ENCODE measurements around the gene GSTA5. TPM values are rescaled to one million over a fixed set of nuclear protein-coding genes. Genes with fewer than 3 reads are reported as not detected.
"Not testable (repeated sequence)": the region's sequence is repeated elsewhere in the genome, so short reads cannot be mapped to it uniquely, and the experiment has no call there.

The GSTA5 gene
- total RNA-seq, 1 donor from 2014 or later, result not detected

- no peaks in the 10 kb centered on the region for H3K9me3 Mint-ChIP-seq
- H3K4me1 Mint-ChIP-seq (ENCODE audit: low read depth), result no peaks in the 10 kb centered on the region
- intact Hi-C loops (cut with micrococcal nuclease), result no loop called here
- H3K27me3 Mint-ChIP-seq (ENCODE audit: low read depth), result peaks cover 22% of the 10 kb centered on the region
- no peak overlapping the region for H3K4me3 Mint-ChIP-seq (ENCODE audit: low read depth)
- no peak for DNase-seq (ENCODE audit: low spot score)
- no peak overlapping the region for H3K27ac Mint-ChIP-seq
- no peaks in the 10 kb centered on the region for H3K36me3 Mint-ChIP-seq (ENCODE audit: low read depth)
These were observed 27.6 kb upstream of the GSTA5 start for GRCh38 chr6:52868240-52868639.

DNA sequence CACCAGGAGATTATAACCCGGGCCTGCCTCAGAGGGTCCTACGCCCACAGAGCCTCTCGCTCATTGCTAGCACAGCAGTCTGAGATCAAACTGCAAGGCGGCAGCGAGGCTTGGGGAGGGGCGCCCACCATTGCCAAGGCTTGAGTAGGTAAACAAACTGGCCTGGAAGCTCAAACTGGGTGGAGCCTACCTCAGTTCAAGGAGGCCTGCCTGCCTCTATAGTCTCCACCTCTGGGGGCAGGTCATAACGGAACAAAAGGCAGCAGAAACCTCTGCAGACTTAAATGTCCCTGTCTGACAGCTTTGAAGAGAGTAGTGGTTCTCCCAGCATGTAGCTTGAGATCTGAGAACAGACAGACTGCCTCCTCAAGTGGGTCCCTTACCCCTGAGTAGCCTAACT is 20.5 kb upstream of the GSTA5 start:
- DNase-seq (ENCODE audit: low spot score); H3K36me3 Mint-ChIP-seq (ENCODE audit: low read depth); H3K27ac Mint-ChIP-seq; H3K4me1 Mint-ChIP-seq (ENCODE audit: low read depth); H3K9me3 Mint-ChIP-seq; intact Hi-C loops (cut with micrococcal nuclease); H3K4me3 Mint-ChIP-seq (ENCODE audit: low read depth): not testable (repeated sequence)
- peaks cover 17% of the 10 kb centered on the region for H3K27me3 Mint-ChIP-seq (ENCODE audit: low read depth)

GRCh38 chr6:52858416-52858815 is 17.8 kb upstream of the GSTA5 start:
- intact Hi-C loops (cut with micrococcal nuclease), result no loop called here
- H3K27me3 Mint-ChIP-seq (ENCODE audit: low read depth), result peaks cover 31% of the 10 kb centered on the region
- no peaks in the 10 kb centered on the region for H3K4me1 Mint-ChIP-seq (ENCODE audit: low read depth)
- H3K27ac Mint-ChIP-seq, result no peak overlapping the region
- H3K4me3 Mint-ChIP-seq (ENCODE audit: low read depth), result no peak overlapping the region
- no peak for DNase-seq (ENCODE audit: low spot score)
- no peaks in the 10 kb centered on the region for H3K9me3 Mint-ChIP-seq
- no peaks in the 10 kb centered on the region for H3K36me3 Mint-ChIP-seq (ENCODE audit: low read depth)

GRCh38 chr6:52856137-52856536 is 15.5 kb upstream of the GSTA5 start:
- H3K4me1 Mint-ChIP-seq (ENCODE audit: low read depth); H3K36me3 Mint-ChIP-seq (ENCODE audit: low read depth); intact Hi-C loops (cut with micrococcal nuclease); H3K9me3 Mint-ChIP-seq; H3K4me3 Mint-ChIP-seq (ENCODE audit: low read depth); DNase-seq (ENCODE audit: low spot score); H3K27ac Mint-ChIP-seq: not testable (repeated sequence)
- H3K27me3 Mint-ChIP-seq (ENCODE audit: low read depth), result peaks cover 41% of the 10 kb centered on the region

DNA sequence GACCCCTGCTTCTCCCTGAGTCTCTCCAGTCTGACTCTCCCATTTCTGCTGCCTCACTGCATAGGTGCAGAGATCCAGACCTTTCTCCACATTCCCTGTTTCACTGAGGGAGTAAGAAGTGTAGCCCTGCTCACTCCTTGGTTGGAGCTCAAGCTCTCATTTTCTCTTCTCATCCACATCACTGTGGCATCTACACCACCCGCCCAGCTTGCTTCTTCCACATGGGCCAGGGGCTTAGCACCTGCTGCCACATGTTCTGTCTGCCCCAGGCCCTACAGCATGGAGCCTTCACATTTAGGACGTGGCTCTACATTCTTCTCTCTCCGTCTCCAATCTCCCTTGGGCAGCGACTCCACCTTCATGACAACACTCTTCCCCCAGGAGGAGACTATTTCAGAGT is 8.5 kb upstream of the GSTA5 start:
- Mint-ChIP-seq H3K4me3 (ENCODE audit: low read depth) (no peak overlapping the region), H3K36me3 (ENCODE audit: low read depth) (no peaks in the 10 kb centered on the region)

DNA sequence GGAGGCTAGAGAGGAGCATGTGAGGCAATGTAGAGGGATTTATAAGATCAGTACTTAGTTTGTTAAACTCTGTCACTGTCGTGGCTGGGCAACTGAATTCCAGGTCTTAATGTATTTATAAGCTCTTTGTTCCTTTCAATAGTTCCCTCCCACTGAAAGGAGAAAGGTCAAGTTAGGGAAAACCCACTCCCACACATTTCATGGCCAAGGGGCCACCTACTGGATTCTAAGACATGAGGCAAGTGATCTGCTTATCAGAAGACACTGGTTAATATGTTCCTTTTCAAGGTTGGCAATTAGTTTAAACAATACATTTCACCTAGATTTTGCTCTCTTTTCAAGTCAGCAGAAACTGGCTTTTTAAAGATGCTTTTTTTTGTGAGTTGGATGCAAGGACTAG is 5.4 kb upstream of the GSTA5 start:
- peaks cover 17% of the 10 kb centered on the region for H3K27me3 Mint-ChIP-seq (ENCODE audit: low read depth)
- H3K36me3 Mint-ChIP-seq (ENCODE audit: low read depth), result no peaks in the 10 kb centered on the region
- H3K9me3 Mint-ChIP-seq, result no peaks in the 10 kb centered on the region
- no peak overlapping the region for H3K27ac Mint-ChIP-seq
- no peak overlapping the region for H3K4me3 Mint-ChIP-seq (ENCODE audit: low read depth)
- intact Hi-C loops (cut with micrococcal nuclease), result no loop called here
- DNase-seq (ENCODE audit: low spot score), result no peak
- peaks cover 4% of the 10 kb centered on the region for H3K4me1 Mint-ChIP-seq (ENCODE audit: low read depth)

More for the DNA sequence above, 8.5 kb upstream of the GSTA5 start:
- H3K4me1 Mint-ChIP-seq (ENCODE audit: low read depth), result peaks cover 4% of the 10 kb centered on the region
- intact Hi-C loops (cut with micrococcal nuclease), result no loop called here
- DNase-seq (ENCODE audit: low spot score), result no peak
- no peaks in the 10 kb centered on the region for H3K9me3 Mint-ChIP-seq
- no peak overlapping the region for H3K27ac Mint-ChIP-seq
- peaks cover 23% of the 10 kb centered on the region for H3K27me3 Mint-ChIP-seq (ENCODE audit: low read depth)

- H3K4me1 Mint-ChIP-seq (ENCODE audit: low read depth), result peaks cover 4% of the 10 kb centered on the region
- no peak overlapping the region for H3K4me3 Mint-ChIP-seq (ENCODE audit: low read depth)
- no peaks in the 10 kb centered on the region for H3K9me3 Mint-ChIP-seq
- H3K27ac Mint-ChIP-seq, result no peak overlapping the region
- DNase-seq (ENCODE audit: low spot score), result no peak
- peaks cover 17% of the 10 kb centered on the region for H3K27me3 Mint-ChIP-seq (ENCODE audit: low read depth)
- H3K36me3 Mint-ChIP-seq (ENCODE audit: low read depth), result no peaks in the 10 kb centered on the region
- intact Hi-C loops (cut with micrococcal nuclease), result no loop called here
These were observed 3.0 kb upstream of the GSTA5 start for GRCh38 chr6:52843605-52844004.

DNA sequence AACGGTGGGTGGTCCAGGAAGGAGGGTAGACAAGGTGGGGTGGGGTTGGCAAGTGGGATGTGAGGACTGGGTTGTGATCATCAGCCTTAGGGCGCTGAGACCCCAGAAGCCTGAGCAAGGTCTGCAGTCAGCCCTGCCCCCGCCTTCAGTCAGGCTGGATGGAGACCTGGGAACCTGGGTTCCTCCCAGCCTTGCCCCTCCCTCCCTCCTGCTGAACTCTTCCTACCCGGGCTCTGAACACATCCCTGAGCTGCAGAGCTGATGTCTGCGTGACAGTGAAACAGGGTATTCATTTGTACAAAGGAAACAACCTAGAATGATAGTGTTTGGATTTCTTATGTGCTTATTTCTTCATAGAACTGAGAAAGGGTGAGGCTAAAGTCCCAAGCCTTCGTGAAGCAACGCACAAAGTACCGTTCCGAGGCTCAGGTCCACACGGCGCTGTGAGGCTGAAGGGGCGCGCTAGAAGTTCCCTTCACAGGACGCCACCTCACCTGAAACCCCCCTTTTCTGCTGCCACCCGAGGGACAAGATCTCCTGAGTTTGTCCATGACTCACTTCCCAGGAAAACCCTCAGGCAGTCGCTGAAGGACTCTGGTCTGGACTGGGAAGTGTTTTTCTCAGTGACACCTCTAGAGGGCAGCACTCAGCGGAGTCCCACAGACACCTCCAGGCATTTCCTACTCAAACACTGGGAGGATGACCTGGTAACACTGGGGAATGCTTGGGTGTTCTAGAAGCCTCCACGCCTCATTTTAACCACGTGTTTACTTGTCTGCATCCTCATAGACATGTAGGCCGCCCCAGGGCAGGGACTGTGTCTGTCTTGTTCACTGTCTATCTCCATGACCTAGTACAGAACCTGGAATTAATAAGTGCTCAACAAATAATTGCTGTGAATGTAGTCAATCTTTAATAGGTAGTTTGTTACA is 1.2 kb downstream of the GSTA5 start:
- Mint-ChIP-seq H3K4me3 (ENCODE audit: low read depth) (no peak overlapping the region), H3K9me3 (no peaks in the 10 kb centered on the region), H3K27ac (no peak overlapping the region), H3K4me1 (ENCODE audit: low read depth) (no peaks in the 10 kb centered on the region), H3K36me3 (ENCODE audit: low read depth) (no peaks in the 10 kb centered on the region), H3K27me3 (ENCODE audit: low read depth) (peaks cover 40% of the 10 kb centered on the region)
- intact Hi-C loops (cut with micrococcal nuclease), result loop anchor here (1.0 kb wide), 1 partner anchor 156 kb away; the partner anchor contains the start of gene GSTA4
- peak; percentile 22 for DNase-seq (ENCODE audit: low spot score)

DNA sequence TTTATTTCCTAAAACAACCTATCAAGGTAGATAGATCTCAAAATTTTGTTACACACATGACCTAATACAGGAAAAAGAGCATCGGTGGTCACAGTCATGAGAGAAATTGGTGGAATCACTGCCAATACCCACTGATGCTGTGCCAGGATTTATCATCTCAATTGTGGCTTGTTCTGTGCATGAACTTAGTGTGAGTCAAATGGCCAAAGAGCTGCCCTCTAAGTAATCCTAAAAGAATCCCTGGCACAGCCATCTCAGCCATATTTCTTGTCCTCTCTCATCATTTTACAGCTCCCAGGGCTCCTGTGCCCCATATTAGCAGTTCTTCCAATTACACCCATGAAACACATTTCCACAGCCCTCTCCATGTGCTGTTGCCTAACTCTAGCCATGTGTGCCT is 6.1 kb downstream of the GSTA5 start:
- H3K27me3 Mint-ChIP-seq (ENCODE audit: low read depth), result peaks cover 31% of the 10 kb centered on the region
- intact Hi-C loops (cut with micrococcal nuclease), result no loop called here

GRCh38 chr6:52830869-52831268 is 9.7 kb downstream of the GSTA5 start:
- DNase-seq (ENCODE audit: low spot score); H3K9me3 Mint-ChIP-seq; H3K27ac Mint-ChIP-seq; H3K4me3 Mint-ChIP-seq (ENCODE audit: low read depth); intact Hi-C loops (cut with micrococcal nuclease); H3K4me1 Mint-ChIP-seq (ENCODE audit: low read depth); H3K36me3 Mint-ChIP-seq (ENCODE audit: low read depth): not testable (repeated sequence)
- peaks cover 22% of the 10 kb centered on the region for H3K27me3 Mint-ChIP-seq (ENCODE audit: low read depth)

More for the DNA sequence above, 6.1 kb downstream of the GSTA5 start:
- Mint-ChIP-seq H3K4me1 (ENCODE audit: low read depth) (no peaks in the 10 kb centered on the region), H3K9me3 (no peaks in the 10 kb centered on the region), H3K36me3 (ENCODE audit: low read depth) (no peaks in the 10 kb centered on the region), H3K27ac (no peak overlapping the region), H3K4me3 (ENCODE audit: low read depth) (no peak overlapping the region)
- no peak for DNase-seq (ENCODE audit: low spot score)

DNA sequence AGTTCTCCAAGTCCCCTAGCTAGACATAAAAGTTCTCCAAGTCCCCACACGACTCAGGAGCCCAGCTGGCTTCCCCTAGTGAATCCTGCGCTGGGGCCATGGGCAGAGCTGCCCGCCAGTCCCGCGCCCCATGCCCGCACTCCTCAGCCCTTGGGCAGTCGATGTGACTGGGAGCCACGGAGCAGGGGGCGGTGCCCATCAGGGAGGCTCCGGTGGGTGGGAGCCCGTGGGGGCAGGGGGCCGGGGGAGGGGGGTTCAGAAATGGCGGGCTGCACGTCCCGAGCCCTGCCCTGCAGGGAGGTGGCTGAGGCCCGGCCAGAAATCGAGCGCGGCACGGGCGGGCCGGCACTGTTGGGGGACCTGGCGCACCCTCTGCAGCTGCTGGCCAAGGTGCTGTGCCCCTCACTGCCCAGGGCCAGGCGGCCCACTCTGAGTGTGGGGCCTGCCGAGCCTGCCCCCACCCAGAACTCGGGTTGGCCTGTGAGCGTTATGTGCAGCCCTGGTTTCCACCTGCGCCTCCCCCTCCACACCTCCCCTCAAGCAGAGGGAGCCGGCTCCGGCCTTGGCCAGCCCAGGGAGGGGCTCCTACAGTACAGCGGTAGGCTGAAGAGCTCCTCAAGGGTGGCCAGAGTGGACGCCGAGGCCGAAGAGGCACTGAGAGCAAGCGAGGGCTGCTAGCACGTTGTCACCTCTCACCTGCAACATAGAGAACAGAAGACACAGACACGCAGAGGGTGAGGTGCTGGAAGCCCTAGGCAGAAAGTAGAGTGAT is 11.4 kb downstream of the GSTA5 start:
- Mint-ChIP-seq H3K4me1 (ENCODE audit: low read depth) (no peaks in the 10 kb centered on the region), H3K27me3 (ENCODE audit: low read depth) (peaks cover 8% of the 10 kb centered on the region), H3K27ac (no peak overlapping the region), H3K36me3 (ENCODE audit: low read depth) (no peaks in the 10 kb centered on the region), H3K9me3 (no peaks in the 10 kb centered on the region), H3K4me3 (ENCODE audit: low read depth) (no peak overlapping the region)
- no peak for DNase-seq (ENCODE audit: low spot score)
- intact Hi-C loops (cut with micrococcal nuclease), result no loop called here

DNA sequence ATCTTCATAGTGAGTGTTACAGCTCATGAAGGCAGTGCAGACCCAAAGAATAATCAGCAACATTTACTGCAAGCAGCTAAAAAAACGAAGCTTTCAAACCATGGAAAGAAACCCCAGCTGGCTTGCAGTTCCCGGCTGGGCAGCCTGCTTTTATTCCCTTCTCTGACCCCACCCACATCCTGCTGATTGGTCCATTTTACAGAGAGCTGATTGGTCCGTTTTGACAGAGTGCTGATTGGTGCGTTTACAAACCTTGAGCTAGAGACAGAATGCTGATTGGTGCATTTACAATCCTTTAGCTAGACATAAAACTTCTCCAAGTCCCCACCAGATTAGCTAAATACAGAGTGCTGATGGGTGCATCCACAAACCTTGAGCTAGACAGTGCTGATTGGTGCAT is 12.0 kb downstream of the GSTA5 start:
- H3K4me1 Mint-ChIP-seq (ENCODE audit: low read depth); DNase-seq (ENCODE audit: low spot score); H3K9me3 Mint-ChIP-seq; H3K27me3 Mint-ChIP-seq (ENCODE audit: low read depth); H3K36me3 Mint-ChIP-seq (ENCODE audit: low read depth); intact Hi-C loops (cut with micrococcal nuclease); H3K27ac Mint-ChIP-seq; H3K4me3 Mint-ChIP-seq (ENCODE audit: low read depth): not testable (repeated sequence)
